ENCODE measurements around the gene EIF4E1B.

The EIF4E1B gene

GRCh38 chr5:176624142-176624541 is 6.3 kb upstream of the EIF4E1B start:
- no peaks in the 10 kb centered on the region for H3K9me3 ChIP-seq (ENCODE audit: control insufficient read depth, insufficient read depth, low read length)
- no peak overlapping the region for H3K27ac ChIP-seq (ENCODE audit: low read depth, low read length)
- H3K4me2 ChIP-seq (ENCODE audit: low read length), result no peak overlapping the region
- H3K4me1 ChIP-seq (ENCODE audit: control insufficient read depth, low read length), result peaks cover 37% of the 10 kb centered on the region
- H3K4me3 ChIP-seq (ENCODE audit: low read length), result no peak overlapping the region
- no peaks in the 10 kb centered on the region for H3K79me2 ChIP-seq (ENCODE audit: control insufficient read depth, low read length)
- H3F3A ChIP-seq (ENCODE audit: control insufficient read depth, insufficient read depth), result 0 out of 2 replicates have a peak, but pooled peaks cover 2% of the 10 kb centered on the region
- no peaks in the 10 kb centered on the region for H3K36me3 ChIP-seq (ENCODE audit: control insufficient read depth, low read length)
- H4K20me1 ChIP-seq (ENCODE audit: control insufficient read depth, insufficient read depth, low read depth, low read length), result no peaks in the 10 kb centered on the region
- H3K9me2 ChIP-seq (replicated peaks; ENCODE audit: control insufficient read depth, low read length), result no peaks in the 10 kb centered on the region
- TF ChIP-seq CTCF (IDR thresholded peaks at IDR 0.05; ENCODE audit: low read depth, low read length, poor library complexity, severe bottlenecking) (no peak), EZH2phosphoT487 (IDR thresholded peaks at IDR 0.05; ENCODE audit: borderline replicate concordance, low read length) (no peak)
- no peaks in the 10 kb centered on the region for H3K27me3 ChIP-seq (ENCODE audit: control insufficient read depth, low read length)

DNA sequence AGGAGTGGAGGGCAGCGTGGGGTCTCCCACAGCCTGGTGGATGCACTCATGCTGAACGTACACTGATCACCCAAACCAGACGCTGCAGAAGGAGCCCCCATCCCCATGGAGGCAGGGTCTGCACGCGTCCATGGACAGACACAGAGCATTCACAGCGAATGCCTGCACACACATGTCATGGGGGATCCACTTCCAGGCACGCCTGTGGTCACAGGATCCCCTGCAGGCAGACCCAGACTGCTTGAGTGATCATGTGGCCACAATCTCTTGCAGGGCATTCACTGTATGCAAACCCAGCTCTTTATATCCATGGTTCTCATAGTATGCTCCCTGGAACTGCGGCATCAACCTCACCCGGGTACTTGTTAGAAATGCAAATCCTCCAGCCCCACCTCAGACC is 5.5 kb upstream of the EIF4E1B start:
- Histone ChIP-seq H3K27ac (ENCODE audit: low read depth, low read length) (no peak overlapping the region), H3K9me2 (replicated peaks; ENCODE audit: control insufficient read depth, low read length) (no peaks in the 10 kb centered on the region), H3K4me2 (ENCODE audit: low read length) (no peak overlapping the region), H4K20me1 (ENCODE audit: control insufficient read depth, insufficient read depth, low read depth, low read length) (no peaks in the 10 kb centered on the region), H3K4me1 (ENCODE audit: control insufficient read depth, low read length) (peaks cover 45% of the 10 kb centered on the region), H3K27me3 (ENCODE audit: control insufficient read depth, low read length) (peaks cover 6% of the 10 kb centered on the region), H3F3A (ENCODE audit: control insufficient read depth, insufficient read depth) (0 out of 2 replicates have a peak, but pooled peaks cover 2% of the 10 kb centered on the region), H3K4me3 (ENCODE audit: low read length) (no peak overlapping the region), H3K36me3 (ENCODE audit: control insufficient read depth, low read length) (no peaks in the 10 kb centered on the region), H3K9me3 (ENCODE audit: control insufficient read depth, insufficient read depth, low read length) (no peaks in the 10 kb centered on the region), H3K79me2 (ENCODE audit: control insufficient read depth, low read length) (no peaks in the 10 kb centered on the region)
- TF ChIP-seq EZH2phosphoT487 (IDR thresholded peaks at IDR 0.05; ENCODE audit: borderline replicate concordance, low read length) (no peak), CTCF (IDR thresholded peaks at IDR 0.05; ENCODE audit: low read depth, low read length, poor library complexity, severe bottlenecking) (no peak)

- Histone ChIP-seq H3K36me3 (ENCODE audit: control insufficient read depth, low read length) (no peaks in the 10 kb centered on the region), H3K9me2 (replicated peaks; ENCODE audit: control insufficient read depth, low read length) (no peaks in the 10 kb centered on the region), H3K4me2 (ENCODE audit: low read length) (no peak overlapping the region), H3K9me3 (ENCODE audit: control insufficient read depth, insufficient read depth, low read length) (no peaks in the 10 kb centered on the region), H3F3A (ENCODE audit: control insufficient read depth, insufficient read depth) (0 out of 2 replicates have a peak, but pooled peaks cover 2% of the 10 kb centered on the region), H4K20me1 (ENCODE audit: control insufficient read depth, insufficient read depth, low read depth, low read length) (no peaks in the 10 kb centered on the region), H3K27ac (ENCODE audit: low read depth, low read length) (no peak overlapping the region), H3K4me1 (ENCODE audit: control insufficient read depth, low read length) (peaks cover 48% of the 10 kb centered on the region), H3K4me3 (ENCODE audit: low read length) (no peak overlapping the region), H3K79me2 (ENCODE audit: control insufficient read depth, low read length) (no peaks in the 10 kb centered on the region), H3K27me3 (ENCODE audit: control insufficient read depth, low read length) (peaks cover 8% of the 10 kb centered on the region)
- no peak for TF ChIP-seq CTCF (IDR thresholded peaks at IDR 0.05; ENCODE audit: low read depth, low read length, poor library complexity, severe bottlenecking)
- no peak for TF ChIP-seq EZH2phosphoT487 (IDR thresholded peaks at IDR 0.05; ENCODE audit: borderline replicate concordance, low read length)
Measured at GRCh38 chr5:176625512-176625911, 5.0 kb upstream of the EIF4E1B start.

Measured in DOHH2 (cell line).